SK-N-SH (cell line): Measurements from ENCODE around the gene GPC5. TPM values are rescaled to one million over a fixed set of nuclear protein-coding genes. Genes with fewer than 3 reads are reported as not detected.
"Not testable (repeated sequence)": the region's sequence is repeated elsewhere in the genome, so short reads cannot be mapped to it uniquely, and the experiment has no call there.

Experiments
- CTCF ChIA-PET: fragments of 300-600, 350-600 bp; formaldehyde crosslinking; extraction: SDS; loops from one replicate; lab custom pipeline; 2021; lab: Yijun Ruan, JAX
- POLR2A ChIA-PET: fragments of 350-600 bp; sonication (Branson Sonifier 250); formaldehyde crosslinking; extraction: SDS; loops from one replicate; lab custom pipeline; 2020; ENCODE audit warnings: antibody characterized with exemption, inconsistent platforms; lab: Yijun Ruan, JAX
- DNase-seq: peaks from one replicate; pipeline ENCODE4 v3.0.0; 2012
- H2AFZ ChIP-seq: fragments of 200-600 bp; sonication (generic); 2 replicates; pipeline ENCODE4 v1.8.1; 2016; ENCODE audit warnings: antibody characterized with exemption, mild to moderate bottlenecking, low read depth
- H3F3A ChIP-seq: fragments of 200-600 bp; sonication (generic); replicated peaks from 2 replicates; pipeline ENCODE3; 2016; ENCODE audit warnings: antibody characterized with exemption, mild to moderate bottlenecking; ENCODE audit not compliant: insufficient read depth
- H3K27ac ChIP-seq, 2 experiments: fragments of 200-500 bp in 1 of 2; fragments of 200-600 bp in 1 of 2; sonication (Bioruptor generic) in 1 of 2; sonication (generic), shearing (Covaris generic) in 1 of 2; 2 replicates each; pipeline versions ENCODE4 v1.5.1 to v1.6.1; 2014 to 2016; ENCODE audit warnings: low read depth in 2 of 2, inconsistent platforms in 1 of 2, low read length in 1 of 2, mild to moderate bottlenecking in 1 of 2, mixed read lengths in 1 of 2
- H3K27me3 ChIP-seq: fragments of 200-600 bp; sonication (generic), shearing (Covaris generic); 2 replicates; pipeline ENCODE4 v1.6.1; 2016; ENCODE audit warnings: mixed run types; ENCODE audit not compliant: insufficient read depth
- H3K36me3 ChIP-seq, 2 experiments: fragments of 200-500 bp in 1 of 2; fragments of 200-600 bp in 1 of 2; sonication (Bioruptor generic) in 1 of 2; sonication (generic) in 1 of 2; replicated peaks in 1 of 2; 2 replicates each; pipeline versions ENCODE3 to v1.5.1; 2014 to 2016; ENCODE audit warnings: low read length in 1 of 2, mild to moderate bottlenecking in 1 of 2; ENCODE audit not compliant: insufficient read depth in 2 of 2, control insufficient read depth in 1 of 2
- H3K4me1 ChIP-seq, 2 experiments: fragments of 200-500 bp in 1 of 2; fragments of 200-600 bp in 1 of 2; sonication (Bioruptor generic) in 1 of 2; sonication (generic), shearing (Covaris generic) in 1 of 2; 2 replicates each; pipeline versions ENCODE4 v1.5.1 to v1.6.1; 2014 to 2016; ENCODE audit warnings: low read depth in 1 of 2, low read length in 1 of 2, mixed run types in 1 of 2; ENCODE audit not compliant: insufficient read depth in 2 of 2, control insufficient read depth in 1 of 2
- H3K4me2 ChIP-seq: fragments of 200-600 bp; sonication (generic), shearing (Covaris generic); 2 replicates; pipeline ENCODE4 v1.6.1; 2017; ENCODE audit warnings: mixed run types
- H3K4me3 ChIP-seq, 2 experiments: fragments of 200-500 bp in 1 of 2; fragments of 200-600 bp in 1 of 2; sonication (Bioruptor generic) in 1 of 2; sonication (generic), shearing (Covaris generic) in 1 of 2; 2 replicates each; pipeline versions ENCODE4 v1.5.1 to v1.8.1; 2014 to 2016; ENCODE audit warnings: low read depth in 2 of 2, inconsistent platforms in 1 of 2, low read length in 1 of 2, mild to moderate bottlenecking in 1 of 2, mixed read lengths in 1 of 2, moderate library complexity in 1 of 2
- H3K79me2 ChIP-seq: fragments of 200-600 bp; sonication (generic); 2 replicates; pipeline ENCODE4 v1.8.1; 2017; ENCODE audit warnings: mild to moderate bottlenecking; ENCODE audit not compliant: insufficient read depth
- H3K9ac ChIP-seq: fragments of 200-600 bp; sonication (generic); 2 replicates; pipeline ENCODE4 v1.6.1; 2017; ENCODE audit warnings: mixed run types
- H3K9me2 ChIP-seq: fragments of 200-600 bp; sonication (generic); 2 replicates; pipeline ENCODE4 v1.6.1; 2017; ENCODE audit warnings: mixed run types
- H3K9me3 ChIP-seq: fragments of 200-600 bp; sonication (generic); 2 replicates; pipeline ENCODE4 v1.6.1; 2017; ENCODE audit warnings: mixed run types, mild to moderate bottlenecking, moderate library complexity
- H4K20me1 ChIP-seq: fragments of 200-600 bp; sonication (generic); 2 replicates; pipeline ENCODE4 v1.6.1; 2017; ENCODE audit warnings: mild to moderate bottlenecking, mixed run types; ENCODE audit not compliant: insufficient read depth
- ELF1 ChIP-seq: IDR thresholded peaks from 2 replicates; pipeline ENCODE4 v1.4.0; 2012
- EP300 ChIP-seq, 2 experiments: IDR thresholded peaks; 2 replicates each; pipeline versions ENCODE4 v1.4.0 to v1.6.1; 2012; ENCODE audit warnings: borderline replicate concordance in 1 of 2, low read depth in 1 of 2, low read length in 1 of 2
- GATA2 ChIP-seq: sonication (generic); formaldehyde crosslinking; IDR thresholded peaks from 2 replicates; pipeline ENCODE4 v1.5.0; 2020; ENCODE audit warnings: mild to moderate bottlenecking, missing genetic modification reagents
- SMC3 ChIP-seq: IDR thresholded peaks from 2 replicates; pipeline ENCODE4 v1.6.1; 2012; ENCODE audit warnings: low read depth, low read length, improper control_type of control experiment
- TAF1 ChIP-seq: IDR thresholded peaks from 2 replicates; pipeline ENCODE4 v1.6.1; 2012; ENCODE audit warnings: low read depth, mild to moderate bottlenecking, low read length, moderate library complexity, borderline replicate concordance
- TEAD4 ChIP-seq: IDR thresholded peaks from 2 replicates; pipeline ENCODE4 v1.4.0; 2012; ENCODE audit warnings: mild to moderate bottlenecking, borderline replicate concordance; ENCODE audit not compliant: insufficient read depth
- WGBS: methylation state at CpG from one replicate; pipeline ENCODE4 v1.1.6; 2017; ENCODE audit warnings: low lambda C conversion rate; 5-methylcytosine and 5-hydroxymethylcytosine counted together
- polyA plus RNA-seq, 3 experiments: library from polyadenylated mRNA; depleted of rRNA; stranded (reverse); fragments of >200 nt; gene quantifications; 2 replicates each; pipeline ENCODE4 v1.2.3, GENCODE V29; 2012
- TF ChIP-seq, protein P1 (sequence below): fragments of 150-350 bp; IDR thresholded peaks from 2 replicates; pipeline ENCODE4 v1.6.1; 2016; ENCODE audit warnings: mild to moderate bottlenecking, low read depth, low read length

Gene GPC5
- polyA plus RNA-seq, 1 of the 3 experiments (the other 2 are of a cell fraction): 0.03 TPM

DNA sequence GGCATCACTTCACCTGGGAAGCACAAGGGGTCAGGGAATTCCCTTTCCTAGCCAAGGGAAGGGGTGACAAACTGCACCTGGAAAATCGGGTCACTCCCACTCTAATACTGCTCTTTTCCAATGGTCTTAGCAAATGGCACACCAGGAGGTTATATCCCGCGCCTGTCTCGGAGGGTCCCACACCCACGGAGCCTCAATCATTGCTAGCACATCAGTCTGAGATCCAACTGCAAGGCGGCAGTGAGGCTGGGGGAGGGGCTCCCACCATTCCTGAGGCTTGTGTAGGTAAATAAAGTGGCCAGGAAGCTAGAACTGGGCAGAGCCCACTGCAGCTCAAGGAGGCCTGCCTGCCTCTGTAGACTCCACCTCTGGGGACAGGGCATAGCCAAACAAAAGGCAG lies 1118.5 kb downstream of the GPC5 start:
- H3K4me3 ChIP-seq, H3K9me2 ChIP-seq, H3K4me2 ChIP-seq, H3K79me2 ChIP-seq, H3K27ac ChIP-seq, H3K9ac ChIP-seq, H3K9me3 ChIP-seq, DNase-seq, POLR2A ChIA-PET, H2AFZ ChIP-seq, H3K27me3 ChIP-seq, H4K20me1 ChIP-seq, H3K4me1 ChIP-seq, H3K36me3 ChIP-seq, H3F3A ChIP-seq: not testable (repeated sequence)
- CTCF ChIA-PET: interaction anchor here (1.0 kb wide), 1 partner anchor 11 kb away, joined by 3 read pairs; no protein-coding TSS in a partner anchor
- 75% methylated on average over 6 of the region's 6 CpGs for WGBS

- not testable (repeated sequence) for H3K9me2 ChIP-seq, H3K4me1 ChIP-seq
- WGBS: 25% methylated on average over 2 of the region's 2 CpGs
These were observed 1120.2 kb downstream of the GPC5 start for GRCh38 chr13:92518622-92519021.

DNA sequence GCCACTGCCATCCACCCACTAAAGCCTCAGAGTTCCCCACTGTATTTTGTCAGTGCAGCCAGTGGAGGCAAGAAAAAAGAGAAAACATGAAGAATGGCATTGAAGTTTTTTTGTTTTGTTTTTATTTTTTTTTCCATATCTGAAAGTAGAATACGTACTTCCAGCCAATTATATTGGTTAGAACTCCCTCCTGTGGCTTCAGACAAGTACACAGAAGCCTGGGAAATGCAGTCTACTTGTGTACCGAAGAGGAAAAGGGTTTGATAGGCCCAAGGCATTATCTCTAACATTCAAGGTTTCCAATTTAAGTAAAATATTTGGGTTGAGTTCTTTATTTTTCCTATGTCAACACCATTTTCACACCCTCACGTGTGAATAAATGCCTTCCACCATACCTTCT lies 1131.9 kb downstream of the GPC5 start:
- Histone ChIP-seq H3K36me3 (no peaks in the 10 kb centered on the region), H3K79me2 (no peaks in the 10 kb centered on the region), H3K9me3 (no peaks in the 10 kb centered on the region), H3K9me2 (no peaks in the 10 kb centered on the region), H3K9ac (no peak overlapping the region), H3K27me3 (no peaks in the 10 kb centered on the region), H3K4me2 (no peak overlapping the region), H3F3A (no peaks in the 10 kb centered on the region), H3K4me1 (no peaks in the 10 kb centered on the region), H3K4me3 (no peak overlapping the region), H3K27ac (no peak overlapping the region), H2AFZ (no peak overlapping the region), H4K20me1 (no peaks in the 10 kb centered on the region)
- POLR2A ChIA-PET: no interaction called here
- 46% methylated on average over 3 of the region's 3 CpGs for WGBS
- CTCF ChIA-PET: no interaction called here
- no peak for DNase-seq
- TF ChIP-seq SMC3 (no peak), ELF1 (no peak), TEAD4 (no peak), GATA2 (no peak), EP300 (IDR thresholded peaks at IDR 0.05; ENCODE audit: borderline replicate concordance in 1 of 2, low read depth in 1 of 2, low read length in 1 of 2) (no peak), TAF1 (no peak)
- TF ChIP-seq, protein P1, sequence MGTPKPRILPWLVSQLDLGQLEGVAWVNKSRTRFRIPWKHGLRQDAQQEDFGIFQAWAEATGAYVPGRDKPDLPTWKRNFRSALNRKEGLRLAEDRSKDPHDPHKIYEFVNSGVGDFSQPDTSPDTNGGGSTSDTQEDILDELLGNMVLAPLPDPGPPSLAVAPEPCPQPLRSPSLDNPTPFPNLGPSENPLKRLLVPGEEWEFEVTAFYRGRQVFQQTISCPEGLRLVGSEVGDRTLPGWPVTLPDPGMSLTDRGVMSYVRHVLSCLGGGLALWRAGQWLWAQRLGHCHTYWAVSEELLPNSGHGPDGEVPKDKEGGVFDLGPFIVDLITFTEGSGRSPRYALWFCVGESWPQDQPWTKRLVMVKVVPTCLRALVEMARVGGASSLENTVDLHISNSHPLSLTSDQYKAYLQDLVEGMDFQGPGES: no peak

More at GRCh38 chr13:92518622-92519021, 1120.2 kb downstream of the GPC5 start:
- DNase-seq, H3K27me3 ChIP-seq, H3K9me3 ChIP-seq, H3K9ac ChIP-seq, H3K4me2 ChIP-seq, H4K20me1 ChIP-seq, H3F3A ChIP-seq, H3K79me2 ChIP-seq, POLR2A ChIA-PET, H2AFZ ChIP-seq, H3K36me3 ChIP-seq, H3K27ac ChIP-seq, CTCF ChIA-PET, H3K4me3 ChIP-seq: not testable (repeated sequence)
